ENCODE data around the gene GLTP.
"Not testable (repeated sequence)": the region's sequence is repeated elsewhere in the genome, so short reads cannot be mapped to it uniquely, and the experiment has no call there.

DNA sequence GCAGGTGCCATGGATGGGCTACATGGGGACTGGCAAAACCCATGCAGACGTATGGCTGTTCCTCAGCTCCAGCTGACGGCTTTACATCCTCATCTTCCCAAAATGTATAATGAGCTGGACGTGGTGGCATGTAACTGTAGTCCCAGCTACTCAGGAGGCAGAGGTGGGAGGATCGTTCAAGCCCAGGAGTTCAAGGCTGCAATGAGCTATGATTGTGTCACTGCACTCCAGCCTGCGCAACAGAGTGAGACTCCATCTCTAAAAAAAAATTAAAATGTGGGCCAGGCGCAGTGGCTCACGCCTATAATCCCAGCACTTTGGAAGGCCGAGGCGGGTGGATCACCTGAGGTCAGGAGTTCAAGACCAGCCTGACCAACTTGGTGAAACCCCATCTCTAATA, 17.9 kb downstream of the GLTP start:
- TF ChIP-seq, protein P1, sequence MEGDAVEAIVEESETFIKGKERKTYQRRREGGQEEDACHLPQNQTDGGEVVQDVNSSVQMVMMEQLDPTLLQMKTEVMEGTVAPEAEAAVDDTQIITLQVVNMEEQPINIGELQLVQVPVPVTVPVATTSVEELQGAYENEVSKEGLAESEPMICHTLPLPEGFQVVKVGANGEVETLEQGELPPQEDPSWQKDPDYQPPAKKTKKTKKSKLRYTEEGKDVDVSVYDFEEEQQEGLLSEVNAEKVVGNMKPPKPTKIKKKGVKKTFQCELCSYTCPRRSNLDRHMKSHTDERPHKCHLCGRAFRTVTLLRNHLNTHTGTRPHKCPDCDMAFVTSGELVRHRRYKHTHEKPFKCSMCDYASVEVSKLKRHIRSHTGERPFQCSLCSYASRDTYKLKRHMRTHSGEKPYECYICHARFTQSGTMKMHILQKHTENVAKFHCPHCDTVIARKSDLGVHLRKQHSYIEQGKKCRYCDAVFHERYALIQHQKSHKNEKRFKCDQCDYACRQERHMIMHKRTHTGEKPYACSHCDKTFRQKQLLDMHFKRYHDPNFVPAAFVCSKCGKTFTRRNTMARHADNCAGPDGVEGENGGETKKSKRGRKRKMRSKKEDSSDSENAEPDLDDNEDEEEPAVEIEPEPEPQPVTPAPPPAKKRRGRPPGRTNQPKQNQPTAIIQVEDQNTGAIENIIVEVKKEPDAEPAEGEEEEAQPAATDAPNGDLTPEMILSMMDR (IDR thresholded peaks at IDR 0.05; ENCODE audit: poor library complexity) = not testable (repeated sequence)
- TF ChIP-seq EZH2 (IDR thresholded peaks at IDR 0.05; ENCODE audit: borderline replicate concordance) = not testable (repeated sequence)
